IMR-90 (cell line): ENCODE results near the gene INPP1.

Experiments
- CTCF ChIP-seq: conservative IDR thresholded peaks from 2 replicates; pipeline ENCODE4 v1.5.1; 2012; ENCODE audit warnings: mild to moderate bottlenecking, low read depth, low read length, improper control_type of control experiment
- ELK1 ChIP-seq: fragments of 150-350 bp; IDR thresholded peaks from 2 replicates; pipeline ENCODE4 v1.6.1; 2016; ENCODE audit warnings: low read depth, mild to moderate bottlenecking, low read length, moderate library complexity, borderline replicate concordance
- MAFK ChIP-seq: IDR thresholded peaks from 2 replicates; pipeline ENCODE4 v1.6.1; 2012; ENCODE audit warnings: low read depth, low read length, improper control_type of control experiment
- MXI1 ChIP-seq: IDR thresholded peaks from 2 replicates; pipeline ENCODE4 v1.6.1; 2012; ENCODE audit warnings: low read depth, mild to moderate bottlenecking, low read length, moderate library complexity, borderline replicate concordance
- POLR2A ChIP-seq: IDR thresholded peaks from 2 replicates; pipeline ENCODE4 v1.6.1; 2012; ENCODE audit warnings: mild to moderate bottlenecking, low read depth, low read length
- RCOR1 ChIP-seq: IDR thresholded peaks from 2 replicates; pipeline ENCODE4 v1.6.1; 2012; ENCODE audit warnings: mild to moderate bottlenecking, low read length, improper control_type of control experiment; ENCODE audit not compliant: insufficient replicate concordance
- RFX5 ChIP-seq: IDR thresholded peaks from 2 replicates; pipeline ENCODE4 v1.8.0; 2012; ENCODE audit warnings: low read depth, mild to moderate bottlenecking, low read length, moderate library complexity
- SMC3 ChIP-seq: fragments of 150-350 bp; IDR thresholded peaks from 2 replicates; pipeline ENCODE4 v1.6.1; 2016; ENCODE audit warnings: low read depth, mild to moderate bottlenecking, antibody characterized with exemption, low read length, moderate library complexity
- USF2 ChIP-seq: fragments of 150-350 bp; IDR thresholded peaks from 2 replicates; pipeline ENCODE4 v1.6.1; 2017; ENCODE audit warnings: mild to moderate bottlenecking, antibody characterized with exemption, low read length, low read depth

- no peak for TF ChIP-seq CTCF
- no peak for TF ChIP-seq RCOR1
- TF ChIP-seq POLR2A: no peak
- TF ChIP-seq MAFK: no peak
- no peak for TF ChIP-seq MXI1
- no peak for TF ChIP-seq SMC3
- TF ChIP-seq ELK1: no peak
- TF ChIP-seq RFX5: no peak
- no peak for TF ChIP-seq USF2
Measured at GRCh38 chr2:190303647-190304046, 39.7 kb upstream of the INPP1 start.
